Regular cardiac myocyte (primary cell): ENCODE measurements around the gene RANBP1. TPM values are rescaled to one million over a fixed set of nuclear protein-coding genes. Genes with fewer than 3 reads are reported as not detected.

ENCODE experiments used
- total RNA-seq: library from RNA; depleted of rRNA; stranded (reverse); fragments of >200 nt; gene quantifications from 2 replicates; pipeline ENCODE4 v1.2.3, GENCODE V29; 2014

RANBP1 gene
- total RNA-seq = 194 and 470 TPM in 2 replicates

GRCh38 chr22:20115691-20116375 is at the start of gene RANBP1:
TSS of gene RANBP1 (plus strand) at chr22:20116104. CDS start at chr22:20116185, 81 bp downstream.

GRCh38 chr22:20079745-20080444 is 36.0 kb upstream of the RANBP1 start, which contains the start of gene DGCR8:
TSS of gene DGCR8 (plus strand) at chr22:20080241. CDS start at chr22:20085964, 5,723 bp downstream.

DNA sequence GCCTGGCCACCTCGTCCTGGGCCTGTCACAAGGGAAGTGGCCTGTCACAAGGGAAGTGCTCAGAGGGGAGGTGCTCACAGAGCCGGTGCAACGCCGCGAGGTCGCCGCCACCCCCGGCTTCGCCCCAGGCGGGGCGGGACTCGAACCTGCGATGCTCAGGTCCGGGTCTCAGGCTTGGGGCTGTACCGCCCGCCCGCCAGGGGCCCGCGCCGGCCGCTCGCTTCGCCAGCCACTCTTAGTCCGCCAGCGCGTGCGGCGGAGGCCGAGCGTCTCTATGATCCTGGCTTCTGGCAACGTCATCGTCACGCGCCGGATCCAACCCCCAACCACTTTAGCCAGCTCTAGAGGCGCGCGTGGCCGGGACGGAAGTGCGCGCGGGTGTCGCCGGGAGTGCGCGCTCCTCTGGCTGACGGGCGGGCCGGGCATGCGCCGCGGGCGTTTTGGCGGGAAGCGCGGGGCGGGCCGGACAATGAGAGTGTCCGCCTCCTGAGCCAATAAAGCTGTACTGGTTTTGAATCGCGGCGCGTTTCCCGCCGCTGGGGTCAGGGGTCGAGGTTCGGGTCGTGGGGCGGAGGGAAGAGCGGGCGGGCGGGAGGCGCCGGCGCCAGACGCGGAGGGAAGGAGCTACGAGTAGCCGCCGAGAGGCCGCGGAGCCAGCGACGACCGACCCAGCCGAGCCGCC is 1.2 kb downstream of the RANBP1 start, which contains the start of gene TRMT2A:
TRMT2A (minus strand) TSS at position 276 of the 682 bp plus-strand sequence. CDS start 320 bp downstream, outside the sequence.

GRCh38 chr22:20131597-20131858 is 15.6 kb downstream of the RANBP1 start, which contains the start of gene ZDHHC8:
TSS of gene ZDHHC8 (plus strand) at chr22:20131804. CDS start at chr22:20131948, 144 bp downstream.

GRCh38 chr22:20150381-20151275 is 34.7 kb downstream of the RANBP1 start, which contains the start of gene CCDC188:
TSS of gene CCDC188 (minus strand) at chr22:20151055. CDS start at chr22:20150986, 69 bp downstream.

Other genes starting within 250 kb of the RANBP1 start
- gene COMT, start 174.3 kb upstream of the RANBP1 start, total RNA-seq = 340 and 403 TPM in 2 replicates
- 13.5 and 17.4 TPM in 2 replicates for gene TXNRD2, start 174.3 kb upstream of the RANBP1 start, total RNA-seq
- gene ARVCF, start 99.3 kb upstream of the RANBP1 start, total RNA-seq = 6.5 and 11.3 TPM in 2 replicates
- 49.7 and 53.6 TPM in 2 replicates for gene TANGO2, start 95.0 kb upstream of the RANBP1 start, total RNA-seq
- 14.9 and 33.7 TPM in 2 replicates for gene DGCR8, start 35.9 kb upstream of the RANBP1 start, total RNA-seq
- gene TRMT2A, start 1.1 kb downstream of the RANBP1 start, total RNA-seq = 31.2 and 52.7 TPM in 2 replicates
- gene ZDHHC8, start 15.7 kb downstream of the RANBP1 start, total RNA-seq = 5.1 and 6.3 TPM in 2 replicates
- 0.38 and 0.56 TPM in 2 replicates for gene CCDC188, start 35.0 kb downstream of the RANBP1 start, total RNA-seq
- 0.28 and 0.58 TPM in 2 replicates for gene RTN4R, start 152.2 kb downstream of the RANBP1 start, total RNA-seq
- gene DGCR6L, start 204.0 kb downstream of the RANBP1 start, total RNA-seq = 44.0 and 50.0 TPM in 2 replicates